HG03520 (cell line): ENCODE data around the gene PER2.
"Not testable (repeated sequence)": the region's sequence is repeated elsewhere in the genome, so short reads cannot be mapped to it uniquely, and the experiment has no call there.

ENCODE experiments used
- ATAC-seq: cut with Tn5 transposase; IDR thresholded peaks from one replicate; pipeline ENCODE4 v1.9.1; 2021; ENCODE audit warnings: mild to moderate bottlenecking, moderate library complexity; ENCODE audit not compliant: unreplicated experiment

Gene PER2

DNA sequence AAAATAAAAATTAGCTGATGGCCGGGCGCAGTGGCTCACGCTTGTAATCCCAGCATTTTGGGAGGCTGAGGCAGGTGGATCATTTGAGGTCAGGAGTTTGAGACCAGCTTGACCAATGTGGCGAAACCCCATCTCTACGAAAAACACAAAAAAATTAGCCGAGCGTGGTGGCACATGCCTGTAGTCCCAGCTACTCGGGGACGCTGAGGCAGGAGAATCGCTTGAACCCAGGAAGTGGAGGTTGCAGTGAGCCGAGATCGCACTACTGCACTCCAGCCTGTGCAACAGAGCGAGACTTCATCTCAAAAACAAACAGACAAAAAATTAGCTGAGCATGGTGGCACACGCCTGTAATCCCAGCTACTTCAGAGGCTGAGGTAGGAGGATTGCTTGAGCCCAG is 22.3 kb upstream of the PER2 start:
- ATAC-seq, result not testable (repeated sequence)

DNA sequence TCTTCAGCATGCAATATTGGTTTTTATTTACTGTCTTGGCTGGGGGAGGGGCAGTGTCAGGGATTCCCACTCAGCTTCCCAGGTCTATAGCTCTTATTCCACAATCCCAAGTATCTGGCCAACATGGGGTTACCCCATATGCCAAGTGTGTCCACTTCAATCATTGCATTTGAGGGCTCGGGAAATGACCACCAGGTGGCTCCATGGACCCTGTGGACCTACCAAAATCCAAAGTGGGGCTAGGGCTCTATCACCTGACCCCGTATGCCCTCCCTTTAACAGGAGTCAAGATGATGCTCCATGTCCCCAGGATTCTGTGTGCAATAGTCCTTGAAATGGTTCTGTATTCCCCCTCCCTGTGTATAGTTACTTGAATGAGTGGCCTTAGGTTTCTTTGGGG is 19.8 kb upstream of the PER2 start:
- no peak for ATAC-seq

DNA sequence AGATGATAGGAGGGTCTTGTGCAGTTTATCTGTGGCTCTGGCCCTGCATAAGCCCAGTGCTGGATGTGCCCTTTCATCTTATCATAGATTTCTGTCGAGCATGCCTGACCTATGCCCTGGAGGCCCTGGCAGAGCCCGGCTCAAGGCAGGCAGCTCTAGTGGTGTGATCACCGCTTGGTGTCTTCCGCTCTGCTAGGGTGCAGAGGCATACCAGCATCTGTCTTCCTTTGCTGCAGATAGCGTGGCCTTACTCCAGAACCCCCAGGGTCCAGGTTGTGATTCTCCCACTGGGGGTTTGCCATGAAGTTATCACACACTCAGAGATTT is 18.2 kb upstream of the PER2 start:
- no peak for ATAC-seq

DNA sequence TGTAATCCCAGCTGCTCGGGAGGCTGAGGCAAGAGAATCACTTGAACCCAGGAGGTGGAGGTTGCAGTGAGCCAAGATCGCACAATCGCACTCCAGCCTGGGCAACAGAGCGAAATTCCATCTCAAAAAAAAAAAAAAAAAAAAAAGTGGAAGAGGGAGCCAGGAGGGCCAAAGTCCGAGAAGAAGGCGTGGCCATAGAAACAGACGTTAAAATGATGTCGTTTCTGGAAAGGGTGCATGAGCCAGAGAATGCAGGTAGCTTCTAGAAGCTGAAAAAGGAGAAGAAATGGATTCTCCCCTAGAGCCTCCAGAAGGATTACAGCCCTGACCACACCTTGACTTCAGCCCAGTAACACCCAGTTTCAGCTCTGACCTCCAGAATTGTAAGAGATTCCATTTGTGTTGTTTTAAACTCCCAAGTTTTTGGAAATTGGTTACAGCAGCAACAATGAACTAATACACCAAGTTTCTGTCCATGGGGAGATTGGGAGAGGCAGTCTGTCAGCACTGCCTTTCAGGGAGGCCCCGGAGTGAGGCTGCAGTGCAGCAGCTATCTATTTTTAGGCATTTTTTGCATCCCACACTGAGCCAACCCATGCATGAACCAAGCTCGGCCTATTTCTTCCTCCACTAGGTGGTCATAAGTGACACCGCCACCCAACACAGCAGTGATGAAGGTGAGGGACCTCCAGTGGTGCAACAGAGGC is 17.7 kb upstream of the PER2 start:
- ATAC-seq, result no peak

DNA sequence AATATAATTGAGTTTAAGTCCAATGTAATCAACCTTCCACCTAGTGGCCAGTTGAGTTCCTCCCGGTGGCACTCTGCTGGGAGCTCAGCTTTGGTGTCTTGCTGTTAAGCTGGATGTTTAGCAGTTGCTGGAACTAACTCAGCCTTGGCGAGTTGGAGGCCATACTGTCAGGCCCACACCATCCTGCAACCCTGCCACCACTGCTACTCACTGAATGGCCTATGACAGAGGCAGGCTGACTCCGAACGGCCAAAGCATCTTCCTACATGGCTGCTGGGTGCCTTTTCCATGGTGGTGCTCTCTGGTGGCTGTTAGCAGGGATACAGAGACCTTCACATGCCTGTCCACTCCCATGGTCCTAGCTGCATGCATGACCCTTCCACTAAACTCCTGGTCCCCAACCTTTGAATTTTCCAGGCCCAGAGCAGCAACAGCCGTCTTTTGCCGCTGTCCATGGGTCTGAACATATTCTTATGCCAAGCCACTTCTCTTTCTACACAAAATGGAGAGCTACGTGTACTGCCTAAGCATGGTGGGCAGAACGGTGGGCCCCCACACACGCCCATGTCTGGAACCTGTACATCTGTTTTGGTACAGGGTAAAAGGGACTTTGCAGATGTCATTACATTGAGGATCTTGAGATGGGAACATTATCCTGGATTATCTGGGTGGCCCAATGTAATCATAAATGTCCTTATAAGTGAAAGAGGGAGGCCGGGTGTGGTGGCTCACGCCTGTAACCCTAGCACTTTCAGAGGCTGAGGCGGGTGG is 16.9 kb upstream of the PER2 start:
- ATAC-seq, result no peak

DNA sequence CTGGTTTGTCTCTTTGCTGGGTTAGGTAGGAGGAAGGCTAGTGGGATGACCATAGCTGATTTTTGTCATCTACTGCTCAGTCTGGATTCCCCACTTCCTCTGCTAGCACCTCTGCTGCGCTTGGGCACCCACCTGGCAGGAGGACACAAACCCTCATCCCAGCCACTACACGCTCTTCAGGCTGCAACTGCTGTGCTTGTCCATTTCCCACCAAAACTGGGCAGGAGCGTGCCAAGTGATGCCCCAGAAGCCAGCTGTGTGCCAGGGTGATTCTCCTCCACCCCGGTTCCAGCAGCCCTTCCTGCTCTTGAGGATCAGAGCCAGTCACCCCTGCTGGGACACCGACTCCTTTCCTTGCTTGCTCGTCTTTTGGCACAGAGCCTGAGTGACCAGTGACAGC is 15.7 kb upstream of the PER2 start:
- ATAC-seq, result no peak

DNA sequence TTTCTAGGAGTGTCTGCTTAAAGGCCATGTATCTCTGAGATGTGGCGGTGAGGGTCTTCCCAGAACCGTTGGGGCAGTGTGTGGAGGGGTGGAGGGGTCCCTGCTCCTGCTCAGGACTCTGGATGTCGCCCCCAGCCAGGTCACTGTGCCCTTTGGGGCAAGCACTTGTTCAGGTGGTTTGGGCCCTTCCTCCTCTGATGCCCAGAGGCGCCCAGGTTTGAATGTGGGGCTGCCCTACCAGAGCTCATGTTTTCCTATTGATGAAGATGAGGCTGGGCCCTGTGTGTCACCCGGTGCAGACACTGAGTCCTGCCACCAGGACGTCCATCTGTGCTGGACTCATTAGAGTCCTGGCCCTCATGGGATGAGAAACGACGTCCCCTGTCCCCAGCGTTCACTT is 14.3 kb upstream of the PER2 start:
- ATAC-seq, result no peak

DNA sequence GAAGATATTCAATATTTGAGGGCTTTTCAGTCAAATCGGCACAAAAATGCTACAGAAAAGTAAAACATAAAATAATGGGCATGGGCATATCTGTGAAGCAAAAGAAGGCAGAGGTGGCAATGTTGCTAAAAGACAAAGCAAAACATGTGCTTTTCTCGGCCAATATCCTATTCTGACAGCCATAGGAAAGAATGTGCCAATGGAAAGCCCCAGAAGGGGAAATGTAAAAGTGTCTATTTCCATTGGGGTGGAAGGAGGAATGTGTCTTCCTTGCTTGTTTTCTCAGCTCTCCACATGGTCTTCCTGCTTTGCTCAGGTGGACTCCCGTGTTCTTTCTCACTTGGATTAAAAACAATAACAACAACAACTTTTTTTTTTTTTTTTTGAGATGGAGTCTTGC is 13.7 kb upstream of the PER2 start:
- ATAC-seq, result no peak

DNA sequence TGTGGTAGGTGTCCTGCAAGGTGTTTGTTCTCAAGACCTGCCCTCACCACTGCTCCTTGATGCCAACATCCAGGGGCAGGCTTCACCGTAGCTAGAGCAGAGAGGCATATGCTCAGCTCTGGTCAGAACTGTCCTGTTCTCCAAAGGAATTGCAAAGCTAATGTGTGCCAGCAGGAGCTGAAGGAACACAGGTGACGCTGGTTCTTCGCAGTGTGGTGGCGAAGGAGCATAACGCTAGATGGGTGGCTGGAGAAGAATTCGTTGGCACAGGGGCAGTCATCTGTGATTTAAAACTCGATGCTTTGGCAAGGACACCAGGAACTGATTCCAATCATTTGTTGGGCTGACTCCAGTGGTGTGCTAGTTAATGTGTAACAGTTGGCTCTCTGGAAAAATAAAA is 11.4 kb upstream of the PER2 start:
- no peak for ATAC-seq

DNA sequence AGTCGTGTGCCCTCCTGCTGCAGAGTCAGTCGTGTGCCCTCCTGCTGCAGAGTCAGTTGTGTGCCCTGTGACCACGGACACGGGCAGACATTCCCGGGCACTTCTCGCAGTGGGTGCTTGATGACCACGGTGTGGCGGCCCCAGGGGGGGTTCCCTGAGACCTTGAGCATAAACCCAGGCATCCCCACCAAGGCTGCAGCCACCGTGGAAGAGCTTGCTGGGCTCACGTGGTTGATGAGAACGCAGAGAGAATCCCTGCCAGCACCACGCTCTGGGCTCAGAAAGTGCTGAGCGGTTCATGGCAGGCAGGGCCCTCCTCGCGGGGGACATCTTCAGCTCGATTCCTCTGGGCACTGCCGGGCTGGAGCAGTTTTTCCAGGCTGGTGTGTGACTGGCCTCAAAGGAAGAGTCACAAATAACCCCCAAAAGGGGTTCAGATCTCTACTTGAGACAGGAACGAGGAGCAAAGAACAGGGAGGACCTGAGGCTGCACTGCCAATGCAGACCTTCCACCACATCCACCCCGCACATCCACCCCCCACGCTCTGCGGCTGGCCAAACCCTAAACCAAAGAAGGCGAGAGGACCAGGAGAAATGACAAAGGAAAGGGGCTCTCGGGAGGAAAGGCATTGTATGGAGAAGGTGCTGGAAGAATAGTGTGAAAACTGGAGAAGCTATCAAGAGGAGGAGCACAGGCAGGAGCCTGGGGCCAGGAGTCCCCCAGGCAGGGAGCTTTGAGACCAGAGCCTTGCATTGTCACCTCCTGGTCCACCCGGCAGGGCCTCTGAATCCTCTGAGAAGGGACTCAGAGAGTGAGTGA is 8.4 kb upstream of the PER2 start:
- ATAC-seq, result no peak

DNA sequence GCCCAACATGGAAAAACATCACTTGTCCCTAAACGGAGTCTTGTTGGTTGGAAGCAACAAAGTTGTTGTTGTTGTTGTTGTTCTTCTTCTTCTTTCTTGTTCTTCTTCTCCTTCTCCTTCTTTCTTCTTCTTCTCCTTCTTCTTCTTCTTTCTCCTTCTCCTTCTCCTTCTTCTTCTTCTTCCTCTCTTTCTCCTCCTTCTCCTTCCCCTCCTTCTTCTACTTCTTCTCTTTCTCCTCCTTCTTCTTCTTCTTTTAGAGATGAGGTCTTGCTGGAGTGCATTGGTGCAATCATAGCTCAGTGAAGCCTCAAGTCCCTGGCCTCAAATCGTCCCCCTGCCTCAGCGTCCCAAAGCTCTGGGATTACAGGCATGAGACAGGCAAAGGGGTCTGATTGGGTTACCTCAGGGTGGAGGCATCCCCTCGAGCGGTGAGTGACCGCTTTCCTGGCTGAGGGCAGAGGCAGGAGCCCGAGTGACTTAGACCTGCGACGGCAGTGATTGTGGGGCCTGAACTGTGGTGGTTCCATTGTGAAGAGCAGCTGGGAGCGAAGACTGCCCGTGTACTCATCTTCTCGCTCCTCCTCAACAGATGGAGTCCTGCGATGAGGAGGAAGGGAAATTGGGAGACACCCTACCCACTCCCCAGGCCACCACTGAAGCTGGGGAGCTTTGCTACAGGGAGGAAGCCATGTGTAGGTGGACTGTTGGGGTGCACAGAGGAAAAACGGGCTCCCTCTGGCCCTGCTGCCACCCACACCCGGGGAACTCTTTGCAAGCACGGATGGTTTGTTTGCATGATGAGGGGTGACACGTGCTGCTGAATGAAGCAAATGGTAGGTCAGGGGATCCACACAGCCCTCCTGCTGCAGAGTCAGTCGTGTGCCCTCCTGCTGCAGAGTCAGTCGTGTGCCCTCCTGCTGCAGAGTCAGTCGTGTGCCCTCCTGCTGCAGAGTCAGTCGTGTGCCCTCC is 7.0 kb upstream of the PER2 start:
- ATAC-seq, result no peak

DNA sequence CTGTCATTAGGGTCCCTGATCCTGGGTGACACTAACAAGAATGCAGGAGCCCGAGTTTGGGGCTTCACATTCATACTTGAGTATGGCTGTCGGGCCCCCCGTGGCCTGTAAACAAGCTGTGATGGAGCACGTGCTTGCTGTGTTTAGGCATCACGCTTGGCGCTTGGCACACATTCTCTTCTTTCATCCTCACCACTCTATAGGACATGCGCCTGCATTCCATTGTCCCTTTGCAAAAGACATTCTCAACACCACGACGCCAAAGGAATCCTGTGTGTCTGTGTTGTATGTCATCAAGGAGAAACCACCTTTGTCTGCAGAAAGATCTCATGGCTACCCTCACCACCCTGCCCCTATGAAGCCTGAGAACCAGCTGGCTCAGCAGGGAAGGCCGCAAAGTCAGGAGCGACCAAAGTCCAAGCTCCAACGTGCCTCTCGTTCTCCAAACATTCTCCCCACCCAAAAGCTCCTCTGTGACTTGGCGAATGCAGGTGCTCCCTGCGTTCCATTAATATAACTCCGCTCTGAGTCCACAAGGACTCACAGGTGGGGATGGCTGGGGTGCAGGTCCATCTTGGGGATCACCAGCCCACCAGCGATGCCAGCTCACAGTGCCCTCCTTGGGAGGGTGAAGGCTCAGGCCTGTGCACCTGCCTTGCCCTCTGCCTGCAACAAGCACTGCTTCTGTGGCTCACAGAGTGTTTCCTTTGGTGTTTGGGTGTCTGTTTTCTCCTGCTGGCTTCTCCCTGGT is 6.2 kb upstream of the PER2 start:
- no peak for ATAC-seq

DNA sequence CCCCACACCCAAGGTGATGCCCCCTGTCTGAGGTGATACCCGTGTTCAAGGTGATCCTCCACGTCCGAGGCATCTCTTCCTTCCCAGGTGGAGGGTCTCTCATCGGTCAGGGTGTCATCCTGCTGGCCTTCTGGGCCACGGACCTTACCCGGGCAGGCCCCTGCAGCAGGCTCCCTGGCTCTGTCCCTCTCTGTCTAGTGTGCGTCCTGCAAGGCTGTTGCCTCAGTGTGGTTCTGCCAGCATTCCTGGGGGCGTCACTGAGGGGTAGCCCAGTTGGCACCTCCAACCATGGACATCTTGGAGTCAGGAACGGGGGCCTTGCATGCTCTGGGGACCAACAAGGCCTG is 5.6 kb upstream of the PER2 start:
- ATAC-seq, result no peak

DNA sequence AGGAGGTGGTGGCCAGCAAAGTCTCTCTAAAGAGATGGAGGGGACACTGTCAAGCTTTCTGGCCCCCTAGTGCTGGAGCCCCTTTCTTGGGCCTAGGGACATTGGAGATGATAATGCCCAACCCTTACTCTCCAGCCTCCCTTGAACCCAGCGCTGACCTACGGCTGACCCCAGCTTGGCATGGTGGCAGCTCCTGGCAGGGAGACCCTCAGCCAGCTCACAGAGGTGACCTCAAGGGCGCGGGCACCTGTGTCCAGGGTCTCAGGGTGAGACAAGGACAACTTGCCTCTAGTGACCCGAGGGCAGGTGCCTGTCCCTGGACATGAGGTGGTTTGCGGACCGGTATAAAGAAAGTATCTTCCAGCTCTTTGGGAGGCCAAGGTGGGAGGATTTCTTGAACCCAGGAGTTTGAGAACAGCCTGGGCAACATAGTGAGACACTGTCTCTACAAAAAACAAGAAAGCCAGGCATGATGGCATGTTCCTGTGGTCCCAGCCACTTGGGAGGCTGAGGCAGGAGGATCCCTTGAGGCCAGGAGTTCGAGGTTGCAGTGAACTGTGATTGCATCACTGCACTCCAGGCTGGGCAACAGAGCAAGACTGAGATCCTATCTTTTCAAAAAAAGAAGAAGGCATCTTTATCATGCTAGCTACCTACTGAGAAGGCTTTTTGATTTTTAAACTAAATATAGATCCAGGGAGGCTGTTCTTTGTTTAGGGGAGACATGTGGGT is 3.3 kb upstream of the PER2 start:
- ATAC-seq, result no peak

DNA sequence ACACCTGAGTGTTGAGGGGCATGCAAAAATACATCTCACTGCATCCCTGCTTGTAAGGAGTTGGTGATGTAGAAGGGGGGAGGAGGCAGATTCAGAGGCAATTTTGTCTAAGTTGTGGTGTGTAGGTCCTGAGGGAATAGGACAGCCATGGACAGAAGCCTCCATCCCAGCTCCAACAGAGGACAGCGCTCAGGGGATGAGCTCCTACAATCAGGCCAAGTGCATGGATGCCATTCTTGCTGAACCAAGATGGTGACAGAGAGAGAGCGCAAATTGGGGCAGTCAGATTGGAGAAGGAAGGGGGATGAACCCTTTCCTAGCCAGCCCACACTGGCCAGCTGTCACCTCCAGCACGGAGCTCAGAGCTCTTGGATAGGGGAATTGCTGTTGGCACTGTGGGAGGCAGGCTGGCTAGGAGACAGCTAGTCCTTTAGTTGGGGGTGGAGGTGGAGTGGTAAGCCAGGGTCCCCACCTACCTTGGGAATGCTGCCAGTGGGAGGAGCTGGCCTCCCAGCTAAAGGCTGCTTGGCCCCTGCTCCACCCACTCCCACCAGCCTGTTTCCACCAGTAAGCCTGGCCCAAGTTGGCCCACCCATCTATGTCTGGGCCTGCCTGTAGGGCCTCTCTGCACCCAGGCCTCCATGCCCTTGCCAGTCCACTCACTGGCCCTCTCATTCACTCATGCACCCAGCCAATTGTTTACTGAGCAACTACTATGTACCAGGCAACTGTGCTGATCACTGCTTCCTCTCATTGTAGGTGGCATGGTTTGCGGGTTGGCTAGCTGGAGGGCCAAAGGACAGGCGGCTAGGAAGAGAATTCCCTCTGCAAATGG is 2.5 kb upstream of the PER2 start:
- no peak for ATAC-seq

DNA sequence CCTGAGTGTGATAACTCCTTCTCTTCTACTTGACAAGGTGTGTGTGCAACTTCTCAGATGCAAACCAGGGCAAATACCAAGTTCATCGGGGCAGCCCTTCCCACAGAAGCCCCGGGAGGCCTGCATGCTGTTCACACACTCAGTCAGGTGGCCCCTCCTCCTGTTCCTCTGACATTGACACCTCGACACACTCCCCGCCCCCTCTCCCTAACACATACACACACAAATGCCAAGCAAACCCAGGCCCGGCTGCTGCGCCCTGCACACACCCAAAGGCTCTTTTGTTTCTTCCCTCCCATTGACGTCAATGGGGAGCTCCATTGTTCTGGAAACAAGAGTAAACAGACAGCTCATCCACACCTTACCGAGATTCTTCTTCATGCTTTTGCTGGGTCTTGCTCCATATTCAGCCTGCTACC is 1.7 kb upstream of the PER2 start:
- no peak for ATAC-seq

DNA sequence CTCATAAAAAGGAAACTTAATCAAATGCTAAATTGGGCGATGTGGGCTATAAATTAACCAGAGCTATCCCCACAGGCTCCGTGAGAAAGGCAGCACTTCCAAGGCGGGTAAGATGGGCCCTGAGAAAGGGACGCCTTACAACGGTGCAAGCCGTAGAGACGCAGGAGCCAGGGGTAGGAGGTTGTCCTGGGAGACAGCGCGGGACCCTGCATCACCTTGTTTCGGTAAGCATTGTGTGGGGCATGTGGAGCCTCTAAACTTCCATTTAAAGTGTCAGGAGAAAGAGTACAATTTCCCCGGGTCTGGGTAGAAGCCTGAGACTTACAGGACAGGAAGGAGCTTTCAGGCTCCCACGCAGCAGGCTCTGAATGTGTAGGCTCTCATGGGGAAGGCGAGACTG is 1.2 kb upstream of the PER2 start:
- ATAC-seq, result no peak

DNA sequence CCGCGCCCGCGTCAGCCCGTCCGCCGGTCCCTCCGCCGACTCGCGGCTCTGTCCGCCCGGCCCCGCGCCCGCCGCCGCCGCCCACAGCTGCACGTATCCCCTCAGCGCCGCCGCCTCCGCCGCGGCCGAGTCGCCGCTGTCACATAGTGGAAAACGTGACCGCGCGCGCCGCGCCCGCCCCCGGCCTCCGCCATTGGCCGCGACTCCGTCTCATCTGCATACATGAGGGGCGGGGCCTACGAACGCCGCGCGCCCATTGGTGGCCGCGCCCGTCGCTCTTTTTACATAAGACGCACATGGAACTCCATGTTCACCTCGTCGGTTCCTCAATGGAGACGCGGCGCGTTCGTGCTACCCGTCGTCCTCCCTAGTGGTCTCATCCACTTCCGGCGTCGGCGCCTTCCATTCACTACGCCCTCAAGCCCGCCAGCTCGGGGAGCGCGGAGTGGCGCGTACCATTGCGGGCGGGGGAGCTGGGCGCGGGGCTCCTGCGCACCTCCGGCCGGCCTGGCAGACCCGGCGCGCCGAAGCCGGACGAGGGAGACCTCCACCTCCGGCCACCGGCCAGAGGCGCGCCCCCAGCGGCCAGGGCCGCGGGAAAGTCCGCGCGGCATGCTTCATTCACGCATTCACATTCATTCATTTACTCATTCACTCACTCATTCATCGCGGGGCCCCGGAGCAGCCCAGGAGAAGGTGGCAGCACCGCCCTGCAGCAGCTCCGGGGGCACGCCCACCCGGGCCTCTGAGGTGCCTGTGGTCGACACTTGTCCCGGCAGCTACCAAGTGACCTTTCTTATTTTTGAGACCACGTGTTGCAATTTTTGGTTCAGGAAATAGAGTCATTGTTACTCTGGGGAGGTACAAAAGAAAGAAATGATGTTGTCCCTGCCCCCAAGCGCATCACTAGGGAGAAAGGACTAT is 502 bp upstream of the PER2 start:
- ATAC-seq, result peak; percentile 83
